Panc1 (cell line): ENCODE measurements around the gene GSG1L.

Experiments used
- REST ChIP-seq, 2 experiments: IDR thresholded peaks; 2 replicates each; pipeline ENCODE4 v1.6.1; 2011 to 2012; ENCODE audit warnings: low read depth in 2 of 2, control low read depth in 1 of 2, low read length in 1 of 2, mild to moderate bottlenecking in 1 of 2, moderate library complexity in 1 of 2; ENCODE audit not compliant: insufficient read depth in 1 of 2
- SIN3A ChIP-seq: IDR thresholded peaks from 2 replicates; pipeline ENCODE4 v1.6.1; 2012; ENCODE audit warnings: low read depth, mild to moderate bottlenecking, low read length, moderate library complexity, borderline replicate concordance; ENCODE audit not compliant: insufficient read depth
- TF ChIP-seq, protein P1 (sequence below): fragments of 450-650 bp; IDR thresholded peaks from 2 replicates; pipeline ENCODE4 v1.5.1; 2017; ENCODE audit warnings: mild to moderate bottlenecking

DNA sequence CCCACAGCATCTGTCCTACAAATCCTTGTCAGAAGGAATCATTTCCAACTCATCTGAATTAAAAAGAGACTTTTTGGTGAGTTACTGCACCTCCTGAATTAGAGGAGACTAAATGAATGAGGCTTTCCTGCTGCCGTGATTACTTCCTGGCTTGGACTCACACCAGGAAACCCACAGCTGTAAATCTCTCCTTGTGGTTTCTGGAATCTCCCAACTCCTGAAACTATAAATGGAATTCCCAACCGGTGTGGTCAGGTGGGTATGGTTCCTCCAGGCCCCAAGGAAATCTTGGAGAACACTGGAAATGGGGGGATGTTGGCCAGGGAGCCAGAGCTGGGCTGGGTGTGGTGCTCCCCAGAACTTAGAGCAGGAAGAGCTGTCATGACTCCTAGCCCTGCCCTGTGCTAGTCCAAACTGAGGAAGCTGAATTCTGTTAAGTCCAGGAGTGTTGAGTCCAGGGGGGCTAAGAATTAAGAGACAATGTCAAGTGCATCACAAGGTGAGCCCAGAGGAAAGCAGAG, 216.4 kb downstream of the GSG1L start:
- TF ChIP-seq, protein P1, sequence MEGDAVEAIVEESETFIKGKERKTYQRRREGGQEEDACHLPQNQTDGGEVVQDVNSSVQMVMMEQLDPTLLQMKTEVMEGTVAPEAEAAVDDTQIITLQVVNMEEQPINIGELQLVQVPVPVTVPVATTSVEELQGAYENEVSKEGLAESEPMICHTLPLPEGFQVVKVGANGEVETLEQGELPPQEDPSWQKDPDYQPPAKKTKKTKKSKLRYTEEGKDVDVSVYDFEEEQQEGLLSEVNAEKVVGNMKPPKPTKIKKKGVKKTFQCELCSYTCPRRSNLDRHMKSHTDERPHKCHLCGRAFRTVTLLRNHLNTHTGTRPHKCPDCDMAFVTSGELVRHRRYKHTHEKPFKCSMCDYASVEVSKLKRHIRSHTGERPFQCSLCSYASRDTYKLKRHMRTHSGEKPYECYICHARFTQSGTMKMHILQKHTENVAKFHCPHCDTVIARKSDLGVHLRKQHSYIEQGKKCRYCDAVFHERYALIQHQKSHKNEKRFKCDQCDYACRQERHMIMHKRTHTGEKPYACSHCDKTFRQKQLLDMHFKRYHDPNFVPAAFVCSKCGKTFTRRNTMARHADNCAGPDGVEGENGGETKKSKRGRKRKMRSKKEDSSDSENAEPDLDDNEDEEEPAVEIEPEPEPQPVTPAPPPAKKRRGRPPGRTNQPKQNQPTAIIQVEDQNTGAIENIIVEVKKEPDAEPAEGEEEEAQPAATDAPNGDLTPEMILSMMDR: no peak
- TF ChIP-seq REST (IDR thresholded peaks at IDR 0.05; ENCODE audit: insufficient read depth in 1 of 2, low read depth in 2 of 2, low read length in 1 of 2) (no peak), SIN3A (no peak)
